ENCODE measurements around the gene GNG7.
"Not testable (repeated sequence)": the region's sequence is repeated elsewhere in the genome, so short reads cannot be mapped to it uniquely, and the experiment has no call there.

The GNG7 gene

DNA sequence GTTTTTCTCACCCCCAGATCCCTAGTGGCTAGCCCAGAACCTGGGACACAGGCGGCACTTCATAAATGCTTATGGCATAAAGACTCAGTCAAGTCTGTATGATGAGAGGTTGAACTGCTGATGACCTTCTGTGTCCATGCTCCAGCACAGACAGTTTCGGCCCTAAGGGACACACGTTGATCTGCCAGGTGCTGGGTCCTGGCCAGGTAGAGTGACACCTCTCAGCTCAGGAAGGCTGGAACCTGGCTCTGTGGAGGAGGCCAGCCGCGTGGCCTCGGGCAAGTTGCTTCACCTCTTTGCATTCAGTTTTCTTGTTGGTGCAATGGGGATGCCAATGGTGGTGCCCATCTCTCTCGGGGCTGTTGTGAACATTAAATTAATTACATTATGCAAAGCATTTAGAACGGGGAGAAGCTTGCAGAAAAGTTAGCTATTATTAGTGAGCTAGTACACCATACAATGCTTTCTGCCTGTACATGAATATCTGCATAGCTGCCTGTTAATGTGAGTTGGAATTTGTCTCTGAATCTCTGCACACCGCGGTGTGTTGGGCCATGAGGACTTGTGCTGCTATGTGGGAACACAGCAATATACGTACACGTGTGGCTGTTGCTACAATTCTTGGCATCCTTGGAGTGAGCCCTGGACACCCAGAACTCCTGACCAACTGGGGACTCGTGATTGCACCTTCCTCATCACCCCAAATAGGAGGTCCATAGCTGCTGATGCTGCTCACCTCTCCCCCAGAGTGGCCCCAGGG is 218.1 kb downstream of the GNG7 start:
- DNase-seq (ENCODE audit: low read depth in 2 of 2) = no peak

DNA sequence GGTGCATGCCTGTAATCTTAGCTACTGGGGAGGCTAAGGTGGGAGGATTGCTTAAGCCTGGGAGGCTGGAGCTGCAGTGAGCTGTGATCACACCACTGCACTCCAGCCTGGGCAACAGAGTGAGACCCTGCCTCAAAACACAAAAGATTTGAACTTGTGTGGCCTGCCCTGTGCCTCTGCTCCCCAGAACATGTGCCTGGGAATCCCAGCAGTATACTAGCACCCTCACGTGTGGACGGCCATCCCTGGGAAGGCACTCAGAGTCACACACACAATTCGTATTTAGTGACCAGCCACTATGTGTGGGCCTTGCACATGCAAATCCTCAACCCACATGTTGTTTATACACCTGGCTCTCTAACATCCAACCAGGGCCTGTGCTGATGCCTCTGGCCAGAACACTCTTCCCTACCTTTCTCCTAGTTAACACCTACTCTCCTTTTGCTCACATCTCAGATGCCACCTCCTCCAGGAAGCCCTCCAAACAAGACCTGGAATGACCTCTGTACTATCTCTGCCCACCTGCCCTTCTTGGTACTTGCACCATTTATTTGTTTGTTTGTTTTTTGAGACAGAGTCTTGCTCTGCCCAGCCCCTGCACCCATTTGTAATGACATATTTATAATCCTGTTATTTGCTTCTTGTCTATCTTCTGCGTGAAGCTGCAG is 218.9 kb downstream of the GNG7 start:
- no peak for DNase-seq (ENCODE audit: low read depth in 2 of 2)

DNA sequence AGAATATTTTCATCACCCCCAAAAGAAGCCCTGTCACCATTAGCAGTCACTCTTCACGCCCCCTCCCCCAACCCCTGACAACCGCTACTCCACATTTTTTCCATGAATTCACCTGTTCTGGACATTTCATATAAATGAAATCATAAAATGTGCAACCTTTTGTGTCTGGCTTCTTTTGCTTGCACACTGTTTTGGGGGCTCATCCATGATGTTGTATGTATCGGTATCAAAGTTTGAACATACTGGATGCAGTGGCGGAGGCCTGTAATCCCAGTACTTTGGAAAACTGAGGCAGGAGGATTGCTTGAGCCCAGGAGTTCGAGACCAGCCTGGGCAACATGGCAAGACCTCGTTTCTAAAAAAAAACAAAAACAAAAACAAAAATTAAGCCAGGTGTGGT is 219.4 kb downstream of the GNG7 start:
- no peak for DNase-seq (ENCODE audit: low read depth in 2 of 2)

DNA sequence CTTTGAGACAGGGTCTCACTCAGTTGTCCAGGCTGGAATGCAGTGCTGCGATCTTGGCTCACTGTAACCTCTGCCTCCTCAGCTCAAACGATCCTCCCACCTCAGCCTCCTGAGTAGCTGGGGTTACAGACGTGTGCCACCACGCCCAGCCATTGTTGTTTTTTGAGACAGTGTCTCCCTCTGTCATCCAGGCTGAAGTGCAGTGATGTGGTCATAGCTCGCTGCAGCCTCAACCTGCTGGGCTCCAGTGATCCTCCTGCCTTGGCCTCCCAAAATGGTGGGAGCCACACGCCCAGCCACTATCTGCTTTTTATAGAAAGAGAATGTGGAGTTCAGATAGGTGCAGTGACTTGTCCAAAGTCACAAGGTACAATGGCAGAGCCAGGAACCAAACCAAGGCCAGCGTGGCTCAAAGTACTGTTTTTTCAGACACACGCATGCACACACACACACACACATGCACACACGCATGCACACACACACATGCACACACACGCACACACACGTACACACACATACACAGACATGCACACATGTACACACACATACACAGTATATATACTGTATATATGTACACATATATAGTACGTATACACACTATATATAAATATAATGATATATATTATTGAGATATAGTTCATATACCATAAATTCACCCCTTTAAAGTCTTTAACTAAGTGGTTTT is 220.0 kb downstream of the GNG7 start:
- no peak for DNase-seq (ENCODE audit: low read depth in 2 of 2)

DNA sequence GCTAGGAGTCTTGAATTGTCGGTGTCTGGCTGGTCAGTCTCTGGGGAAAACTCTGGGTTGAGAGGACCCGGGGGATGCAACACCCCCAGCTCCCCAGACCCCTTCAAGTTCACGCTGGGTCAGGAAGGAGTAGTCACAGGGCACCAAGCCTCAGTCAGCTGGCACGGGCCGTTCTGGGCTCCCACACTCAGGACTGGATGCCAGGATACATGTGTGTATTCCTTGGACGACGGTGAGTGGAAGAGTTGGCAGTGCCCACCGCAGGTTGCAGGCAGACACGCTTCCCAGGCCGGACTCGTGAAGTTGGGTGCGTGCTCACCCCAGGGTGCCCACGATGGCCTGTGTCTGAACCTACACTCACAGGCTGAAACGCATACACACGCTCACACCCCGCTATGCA is 221.0 kb downstream of the GNG7 start:
- DNase-seq (ENCODE audit: low read depth in 2 of 2) = no peak

DNA sequence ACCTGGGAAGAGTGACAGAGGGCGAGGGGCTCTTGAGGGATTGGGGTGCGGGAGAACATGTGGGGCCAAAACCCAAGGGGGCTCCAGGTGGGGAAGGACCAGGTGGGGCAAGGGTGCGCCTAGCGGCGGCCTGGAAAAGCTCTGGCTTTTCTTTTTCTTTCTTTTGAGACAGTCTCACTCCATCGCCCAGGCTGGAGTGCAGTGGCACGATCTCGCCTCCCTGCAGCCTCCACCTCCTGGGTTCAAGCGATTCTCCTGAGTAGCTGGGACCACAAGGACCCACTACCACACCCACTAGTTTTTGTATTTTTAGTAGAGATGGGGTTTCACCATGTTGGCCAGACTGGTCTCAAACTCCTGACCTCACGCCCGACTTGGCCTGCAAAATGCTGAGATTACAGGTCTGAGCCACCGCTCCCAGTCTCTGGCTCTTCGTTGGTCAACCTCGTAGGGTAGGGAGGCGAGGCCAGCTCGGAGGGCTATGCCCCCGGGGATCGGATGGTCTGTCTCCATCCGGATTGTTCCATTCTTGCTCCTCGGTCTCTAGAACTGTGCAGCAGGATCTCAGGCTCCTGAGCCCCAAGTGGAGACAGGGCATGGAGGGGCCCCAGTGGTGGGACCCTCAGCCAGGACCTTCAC is 222.8 kb downstream of the GNG7 start:
- no peak for DNase-seq (ENCODE audit: low read depth in 2 of 2)

DNA sequence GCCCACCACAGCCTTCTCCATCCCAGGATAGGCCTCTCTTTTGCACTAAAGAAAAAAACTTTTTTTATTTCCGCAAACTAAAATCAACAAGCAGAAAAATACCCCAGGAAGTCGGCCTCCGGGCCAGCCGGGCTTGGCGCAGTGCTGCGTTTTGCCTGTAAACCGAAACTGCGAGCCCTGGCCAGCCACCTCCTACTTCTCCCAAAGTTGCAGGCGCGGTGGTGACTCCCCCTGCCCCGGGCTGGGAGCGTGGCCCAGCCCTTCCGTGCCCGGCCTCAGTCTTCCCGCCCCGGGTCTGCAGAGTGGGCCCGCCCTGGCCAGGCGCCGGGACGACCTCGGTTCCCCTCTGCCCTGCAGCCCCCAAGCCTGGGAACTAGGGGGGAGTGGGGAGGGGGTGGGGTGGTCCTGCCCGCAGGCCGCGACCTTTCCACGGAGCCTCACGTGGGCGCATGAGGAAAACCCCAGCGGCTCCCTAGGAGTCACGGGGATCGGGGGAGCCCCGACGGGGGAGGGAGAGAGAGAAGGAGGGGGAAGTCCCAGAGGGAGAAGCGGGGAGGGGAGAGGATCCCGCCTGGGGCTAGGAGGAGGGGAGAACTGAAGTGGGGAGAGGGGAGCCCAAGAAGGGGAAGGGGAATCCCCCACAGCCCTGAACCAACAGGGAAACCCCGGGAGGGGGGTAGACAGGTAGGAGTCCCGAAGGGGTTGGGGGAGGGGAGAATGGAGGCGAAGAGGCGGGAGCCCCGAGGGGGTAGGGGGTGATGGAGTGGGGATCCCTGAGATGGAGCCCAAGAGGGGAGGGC is 223.5 kb downstream of the GNG7 start:
- DNase-seq (ENCODE audit: low read depth in 2 of 2) = peak in 1 of 2 donors; percentile 64

DNA sequence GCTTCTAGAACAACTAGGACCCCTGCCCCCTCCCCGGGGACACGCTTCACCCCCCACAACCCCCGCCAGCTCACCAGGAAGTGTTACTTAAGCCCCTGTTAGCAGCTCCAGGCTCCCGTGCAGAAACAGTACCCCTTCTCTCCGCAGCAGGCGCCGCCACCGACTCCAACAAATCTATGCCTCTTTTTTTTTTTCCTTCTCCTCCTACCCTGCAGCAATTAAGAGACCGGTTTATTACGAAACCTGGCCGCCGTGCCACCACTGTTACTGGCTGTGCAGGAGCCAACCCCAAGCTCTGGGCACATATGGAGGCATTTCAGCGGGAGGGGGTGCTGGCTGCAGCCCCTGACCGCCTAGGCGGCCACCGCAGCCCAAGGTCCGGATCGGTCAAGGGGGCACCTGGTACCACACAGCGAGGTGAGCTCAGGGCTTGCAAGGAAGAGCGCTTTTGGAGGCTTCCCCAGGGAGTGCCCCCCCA is 224.2 kb downstream of the GNG7 start:
- no peak for DNase-seq (ENCODE audit: low read depth in 2 of 2)

DNA sequence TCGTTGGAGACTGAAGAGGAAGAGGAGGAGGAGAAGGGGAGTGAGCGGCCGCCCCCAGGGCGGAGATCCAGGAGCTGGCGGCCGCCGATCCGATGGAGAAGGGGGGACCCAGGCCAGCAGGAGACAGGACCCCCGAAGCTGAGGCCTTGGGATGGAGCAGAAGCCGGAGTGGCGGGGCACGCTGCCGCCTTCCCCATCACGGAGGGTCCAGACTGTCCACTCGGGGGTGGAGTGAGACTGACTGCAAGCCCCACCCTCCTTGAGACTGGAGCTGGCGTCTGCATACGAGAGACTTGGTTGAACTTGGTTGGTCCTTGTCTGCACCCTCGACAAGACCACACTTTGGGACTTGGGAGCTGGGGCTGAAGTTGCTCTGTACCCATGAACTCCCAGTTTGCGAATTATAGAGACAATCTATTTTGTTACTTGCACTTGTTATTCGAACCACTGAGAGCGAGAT is 224.7 kb downstream of the GNG7 start:
- no peak for DNase-seq (ENCODE audit: low read depth in 2 of 2)

DNA sequence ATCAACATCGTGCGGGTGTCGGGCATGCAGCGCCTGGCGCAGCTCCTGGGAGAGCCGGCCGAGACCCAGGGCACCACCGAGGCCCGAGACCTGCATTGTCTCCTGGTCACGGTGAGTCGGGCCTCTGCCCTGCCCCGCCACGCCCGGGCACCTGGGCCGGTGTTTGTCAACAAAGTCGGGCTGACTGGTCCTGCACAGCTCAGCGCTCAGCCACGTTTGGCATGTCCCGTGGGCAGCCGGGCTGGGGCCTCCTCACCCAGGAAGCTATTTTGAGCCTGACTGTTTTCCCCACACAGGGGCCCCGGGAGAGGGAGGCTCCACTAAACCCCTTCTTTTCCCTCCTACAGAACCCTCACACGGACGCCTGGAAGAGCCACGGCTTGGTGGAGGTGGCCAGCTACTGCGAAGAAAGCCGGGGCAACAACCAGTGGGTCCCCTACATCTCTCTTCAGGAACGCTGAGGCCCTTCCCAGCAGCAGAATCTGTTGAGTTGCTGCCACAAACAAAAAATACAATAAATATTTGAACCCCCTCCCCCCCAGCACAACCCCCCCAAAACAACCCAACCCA is 225.3 kb downstream of the GNG7 start:
- DNase-seq (ENCODE audit: low read depth in 2 of 2) = no peak

DNA sequence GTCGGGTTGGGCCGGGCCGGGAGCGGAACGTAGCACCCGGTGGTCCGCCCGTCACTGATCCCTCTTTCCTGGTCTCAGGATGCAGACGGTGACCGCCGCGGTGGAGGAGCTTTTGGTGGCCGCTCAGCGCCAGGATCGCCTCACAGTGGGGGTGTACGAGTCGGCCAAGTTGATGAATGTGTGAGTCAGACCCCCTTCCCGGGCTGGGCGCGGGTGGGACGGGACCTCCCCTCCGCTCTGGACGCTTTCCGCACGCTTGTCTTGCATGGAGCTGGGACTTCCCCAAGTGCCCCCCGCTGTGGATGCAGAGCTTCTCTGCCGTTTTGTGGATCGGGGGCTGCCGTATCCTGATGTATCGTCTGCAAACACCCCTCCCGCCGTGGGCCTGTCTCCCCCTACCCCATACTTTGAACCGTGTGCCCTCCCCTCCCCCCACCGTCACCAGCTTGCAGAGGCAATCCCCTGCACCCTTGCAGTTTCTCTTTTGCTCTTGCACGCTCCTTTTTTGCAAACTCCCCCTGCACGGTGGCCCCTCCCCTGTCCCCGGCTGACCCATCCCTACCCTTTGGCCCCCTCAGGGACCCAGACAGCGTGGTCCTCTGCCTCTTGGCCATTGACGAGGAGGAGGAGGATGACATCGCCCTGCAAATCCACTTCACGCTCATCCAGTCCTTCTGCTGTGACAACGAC is 225.9 kb downstream of the GNG7 start:
- DNase-seq (ENCODE audit: low read depth in 2 of 2) = peak; percentile 61 to 62

DNA sequence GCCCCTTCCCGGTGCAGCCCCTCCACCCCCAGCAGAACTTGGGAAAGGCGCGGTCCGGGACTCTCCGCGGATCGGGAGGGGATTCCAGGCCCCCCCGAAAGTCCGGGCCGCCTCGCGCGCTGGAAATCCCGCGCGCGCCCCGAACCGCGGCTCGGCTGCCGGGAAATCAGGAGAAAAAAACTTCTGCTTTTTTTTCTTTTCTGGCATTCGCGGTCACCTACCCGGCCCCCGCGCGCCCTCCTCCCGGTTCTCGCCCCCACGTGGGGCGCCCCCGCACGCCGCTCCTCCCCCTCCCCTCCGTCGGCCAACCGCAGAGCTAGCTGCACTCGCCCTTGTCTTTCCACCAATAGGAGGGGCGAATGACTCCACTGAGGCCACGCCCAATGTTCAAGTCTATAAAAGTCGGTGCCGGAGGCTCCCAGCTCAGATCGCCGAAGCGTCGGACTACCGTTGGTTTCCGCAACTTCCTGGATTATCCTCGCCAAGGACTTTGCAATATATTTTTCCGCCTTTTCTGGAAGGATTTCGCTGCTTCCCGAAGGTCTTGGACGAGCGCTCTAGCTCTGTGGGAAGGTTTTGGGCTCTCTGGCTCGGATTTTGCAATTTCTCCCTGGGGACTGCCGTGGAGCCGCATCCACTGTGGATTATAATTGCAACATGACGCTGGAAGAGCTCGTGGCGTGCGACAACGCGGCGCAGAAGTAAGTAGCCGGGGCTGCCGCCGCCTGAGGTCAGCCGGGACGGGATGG is 226.6 kb downstream of the GNG7 start, which contains the start of gene GADD45B:
Gene GADD45B (plus strand): TSS at position 426 of the 749 bp plus-strand sequence. CDS start 232 bp downstream, at position 658.
- DNase-seq (ENCODE audit: low read depth in 2 of 2) = peak; percentile 96

DNA sequence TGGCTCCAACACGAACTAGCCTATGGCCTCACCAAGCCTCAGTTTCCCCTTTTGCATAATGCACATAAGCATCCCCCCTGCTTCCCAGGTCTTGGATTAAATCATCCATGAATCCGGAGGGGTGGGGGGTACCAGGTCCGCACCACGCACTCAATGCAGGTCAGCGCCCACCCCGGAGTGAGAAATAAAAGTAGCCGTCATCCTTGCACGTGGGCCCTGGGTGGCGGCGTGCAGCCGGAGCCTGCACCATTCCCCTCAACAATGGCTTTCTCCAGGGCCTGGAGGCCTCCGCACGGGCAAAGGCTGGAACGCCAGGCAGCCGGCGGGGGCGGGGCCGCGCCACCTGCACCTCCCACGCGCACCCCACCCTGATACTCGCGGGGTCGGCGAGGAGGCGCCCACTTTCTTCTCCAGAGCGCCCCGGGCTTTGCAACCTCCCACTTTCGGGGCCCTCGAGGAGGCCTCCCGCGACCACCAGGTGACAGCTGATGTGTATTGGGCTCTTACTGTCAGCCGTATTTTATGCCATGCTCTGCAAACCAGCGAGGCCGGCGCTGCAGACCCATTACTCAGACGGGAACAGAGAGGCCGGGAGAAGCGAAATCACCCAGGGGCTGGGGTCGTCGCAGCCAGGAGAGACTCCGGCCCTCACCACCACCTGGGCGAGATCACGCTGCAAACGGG is 227.3 kb downstream of the GNG7 start:
- DNase-seq (ENCODE audit: low read depth in 2 of 2) = peak in 1 of 2 donors; percentile 55

DNA sequence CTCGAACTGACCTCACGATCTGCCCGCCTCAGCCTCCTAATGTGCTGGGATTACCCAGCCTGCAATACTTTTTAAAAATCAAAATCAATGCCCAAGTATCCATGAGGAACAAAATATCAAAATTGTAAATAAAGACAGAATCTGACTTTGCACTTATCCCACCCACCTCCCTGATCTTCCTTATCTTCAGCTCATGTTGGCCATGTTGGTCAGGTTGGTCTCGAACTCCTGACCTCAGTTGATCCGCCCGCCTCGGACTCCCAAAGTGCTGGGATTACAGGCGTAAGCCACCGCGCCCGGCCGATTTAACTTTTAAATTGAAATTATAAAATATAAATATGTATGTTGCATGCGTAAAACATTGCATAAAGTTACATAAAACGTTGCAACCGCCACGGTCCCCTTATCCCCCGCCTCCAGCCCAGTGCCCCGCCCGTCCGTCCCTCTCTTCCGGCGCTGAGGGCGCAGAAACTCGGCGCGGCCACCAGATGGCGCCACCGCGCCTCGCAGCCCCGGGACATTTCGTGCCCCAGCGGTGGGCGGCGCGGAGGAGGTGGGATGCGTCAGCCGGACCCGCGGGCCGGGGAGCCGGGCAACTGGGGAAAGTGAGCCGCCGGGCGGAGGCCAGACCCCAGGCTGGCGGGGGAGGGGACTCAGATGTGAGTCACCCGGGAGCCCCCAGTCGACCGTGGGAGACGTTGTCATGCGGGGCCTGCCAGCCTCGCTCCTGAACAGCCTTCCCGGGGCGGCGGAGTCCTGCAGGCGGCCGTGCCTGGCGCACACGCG is 228.1 kb downstream of the GNG7 start:
- peak; percentile 91 to 93 for DNase-seq (ENCODE audit: low read depth in 2 of 2)

DNA sequence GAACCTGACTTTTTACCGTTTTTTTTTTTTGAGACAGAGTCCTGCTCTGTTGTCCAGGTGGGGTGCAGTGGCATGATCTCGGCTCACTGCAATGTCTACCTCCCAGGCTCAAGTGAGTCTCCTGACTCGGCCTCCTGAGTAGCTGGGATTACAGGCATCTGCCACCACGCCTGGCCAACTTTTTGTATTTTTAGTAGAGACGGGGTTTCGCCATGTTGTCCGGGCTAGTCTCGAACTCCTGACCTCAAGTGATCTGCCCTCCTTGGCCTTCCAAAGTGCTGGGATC is 232.6 kb downstream of the GNG7 start:
- DNase-seq (ENCODE audit: low read depth in 2 of 2) = not testable (repeated sequence)

DNA sequence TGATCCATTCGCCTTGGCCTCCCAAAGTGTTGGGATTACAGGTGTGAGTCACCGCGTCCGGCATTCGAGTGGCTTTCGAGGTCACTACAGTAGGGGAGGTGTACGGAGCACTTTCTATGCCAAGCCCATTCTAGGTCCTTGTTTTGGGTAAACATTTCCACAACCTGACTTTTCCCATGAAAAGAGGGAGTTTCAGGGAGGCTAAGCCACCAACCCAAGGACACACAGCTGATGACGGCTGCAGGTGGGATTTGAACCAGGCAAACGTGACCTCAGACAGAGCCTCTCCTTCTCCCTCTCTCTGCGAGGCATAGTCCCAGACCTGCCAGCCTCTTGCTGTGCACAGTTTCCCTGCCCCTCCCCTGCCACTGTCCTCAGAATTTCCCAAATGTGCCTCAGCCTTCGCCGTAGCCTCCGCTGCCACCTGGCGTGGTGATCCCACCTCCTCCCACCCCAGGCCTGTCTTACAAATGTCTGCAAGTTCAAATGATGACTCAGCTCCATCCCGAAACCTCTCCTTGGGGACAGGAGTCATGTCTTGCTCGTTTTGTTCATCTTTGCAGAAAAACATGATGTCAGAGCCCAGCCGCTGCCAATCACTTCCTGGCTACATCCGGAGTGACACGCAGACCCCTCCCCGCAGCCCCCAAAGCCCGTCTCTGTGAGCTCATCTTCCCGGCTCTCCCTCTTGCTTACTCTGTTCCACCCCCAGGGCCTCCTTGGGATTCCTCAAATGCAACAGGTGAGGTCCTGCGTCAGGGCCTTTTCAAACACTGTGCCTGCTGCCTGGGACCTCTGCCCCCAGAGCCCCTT is 233.2 kb downstream of the GNG7 start:
- no peak for DNase-seq (ENCODE audit: low read depth in 2 of 2)

DNA sequence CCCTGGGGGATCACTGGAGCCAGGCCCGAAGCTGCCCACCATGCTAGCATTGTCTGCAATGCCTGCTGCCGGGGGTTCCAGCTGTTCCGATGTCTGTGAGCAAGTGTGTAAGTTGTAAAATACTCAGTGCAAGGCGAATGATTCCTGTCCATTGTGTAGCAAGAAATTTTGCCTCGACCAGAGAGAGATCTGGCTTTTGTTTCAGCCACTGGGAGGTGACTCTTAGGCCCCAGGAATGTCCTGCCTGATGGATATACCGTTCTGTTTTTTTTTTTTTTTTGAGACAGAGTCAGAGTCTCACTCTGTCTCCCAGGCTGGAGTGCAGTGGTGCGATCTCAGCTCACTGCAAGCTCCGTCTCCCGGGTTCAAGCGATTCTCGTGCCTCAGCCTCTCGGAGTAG is 233.9 kb downstream of the GNG7 start:
- DNase-seq (ENCODE audit: low read depth in 2 of 2) = no peak

Data from stimulated activated CD8-positive, alpha-beta memory T cell treated with anti-CD3 and anti-CD28 coated beads, Interleukin-15, amount 100 ng/mL, for 4 hours (primary cell).